ENCODE measurements around the gene PLIN4.

PLIN4 gene

GRCh38 chr19:4523306-4524110 lies 5.2 kb upstream of the PLIN4 start:
- no peak for DNase-seq

GRCh38 chr19:4522291-4523002 lies 4.2 kb upstream of the PLIN4 start:
- no peak for DNase-seq

GRCh38 chr19:4521888-4522242 lies 3.6 kb upstream of the PLIN4 start:
- no peak for DNase-seq

- DNase-seq: no peak
These were observed 3.0 kb upstream of the PLIN4 start for GRCh38 chr19:4521170-4521887.

- no peak for DNase-seq
These were observed 1.4 kb upstream of the PLIN4 start for GRCh38 chr19:4519521-4520277.

- no peak for DNase-seq
These were observed 848 bp upstream of the PLIN4 start for GRCh38 chr19:4519172-4519496.

- DNase-seq: no peak
These were observed 732 bp downstream of the PLIN4 start for GRCh38 chr19:4517451-4518057.

GRCh38 chr19:4516939-4517300 lies 1.4 kb downstream of the PLIN4 start:
- DNase-seq: no peak

GRCh38 chr19:4516199-4516938 lies 1.9 kb downstream of the PLIN4 start:
- no peak for DNase-seq

GRCh38 chr19:4515732-4516131 lies 2.6 kb downstream of the PLIN4 start:
- DNase-seq: no peak

GRCh38 chr19:4513248-4513647 lies 5.0 kb downstream of the PLIN4 start:
- no peak for DNase-seq

- DNase-seq: no peak
These were observed 6.2 kb downstream of the PLIN4 start for GRCh38 chr19:4512070-4512469.

GRCh38 chr19:4511300-4512054 lies 6.8 kb downstream of the PLIN4 start:
- DNase-seq: no peak

GRCh38 chr19:4510435-4511255 lies 7.6 kb downstream of the PLIN4 start:
- no peak for DNase-seq

GRCh38 chr19:4508698-4509097 lies 9.6 kb downstream of the PLIN4 start:
- no peak for DNase-seq

- DNase-seq: no peak
These were observed 10.5 kb downstream of the PLIN4 start for GRCh38 chr19:4507804-4508203.

GRCh38 chr19:4507150-4507452 lies 11.2 kb downstream of the PLIN4 start:
- no peak for DNase-seq

GRCh38 chr19:4506449-4507149 lies 11.7 kb downstream of the PLIN4 start:
- DNase-seq: no peak

GRCh38 chr19:4505570-4506448 lies 12.5 kb downstream of the PLIN4 start:
- DNase-seq: no peak

Measured in NCI-H1436 treated with DMSO at 0.1 percent for 48 hours (cell line).